Dendritic cell treated with granulocyte-macrophage colony-stimulating factor and Interleukin-4, amounts not matched to agents 40 ng/mL and 50 ng/mL, for 4 days (primary cell): Measurements from ENCODE around the gene MUC6.

ENCODE experiments used
- H3K27ac Mint-ChIP-seq: one replicate; pipeline ENCODE4 v1.8.0; 2022; ENCODE audit warnings: mild to moderate bottlenecking, mixed read lengths
- H3K27me3 Mint-ChIP-seq: one replicate; pipeline ENCODE4 v1.8.0; 2022; ENCODE audit warnings: mild to moderate bottlenecking, mixed read lengths
- H3K36me3 Mint-ChIP-seq: one replicate; pipeline ENCODE4 v1.8.0; 2022; ENCODE audit warnings: low read depth, mixed read lengths
- H3K4me1 Mint-ChIP-seq: one replicate; pipeline ENCODE4 v1.8.0; 2022; ENCODE audit warnings: low read depth, mixed read lengths
- H3K4me3 Mint-ChIP-seq: one replicate; pipeline ENCODE4 v1.8.0; 2022; ENCODE audit warnings: mild to moderate bottlenecking, moderate library complexity, mixed read lengths
- H3K9me3 Mint-ChIP-seq: one replicate; pipeline ENCODE4 v1.8.0; 2022; ENCODE audit warnings: mixed read lengths
- intact Hi-C: fragments of 100-400 bp; cut with micrococcal nuclease; formaldehyde crosslinking; loops from one replicate; pipeline ENCODE4 v1.15.0; 2022

The MUC6 gene, protein sequence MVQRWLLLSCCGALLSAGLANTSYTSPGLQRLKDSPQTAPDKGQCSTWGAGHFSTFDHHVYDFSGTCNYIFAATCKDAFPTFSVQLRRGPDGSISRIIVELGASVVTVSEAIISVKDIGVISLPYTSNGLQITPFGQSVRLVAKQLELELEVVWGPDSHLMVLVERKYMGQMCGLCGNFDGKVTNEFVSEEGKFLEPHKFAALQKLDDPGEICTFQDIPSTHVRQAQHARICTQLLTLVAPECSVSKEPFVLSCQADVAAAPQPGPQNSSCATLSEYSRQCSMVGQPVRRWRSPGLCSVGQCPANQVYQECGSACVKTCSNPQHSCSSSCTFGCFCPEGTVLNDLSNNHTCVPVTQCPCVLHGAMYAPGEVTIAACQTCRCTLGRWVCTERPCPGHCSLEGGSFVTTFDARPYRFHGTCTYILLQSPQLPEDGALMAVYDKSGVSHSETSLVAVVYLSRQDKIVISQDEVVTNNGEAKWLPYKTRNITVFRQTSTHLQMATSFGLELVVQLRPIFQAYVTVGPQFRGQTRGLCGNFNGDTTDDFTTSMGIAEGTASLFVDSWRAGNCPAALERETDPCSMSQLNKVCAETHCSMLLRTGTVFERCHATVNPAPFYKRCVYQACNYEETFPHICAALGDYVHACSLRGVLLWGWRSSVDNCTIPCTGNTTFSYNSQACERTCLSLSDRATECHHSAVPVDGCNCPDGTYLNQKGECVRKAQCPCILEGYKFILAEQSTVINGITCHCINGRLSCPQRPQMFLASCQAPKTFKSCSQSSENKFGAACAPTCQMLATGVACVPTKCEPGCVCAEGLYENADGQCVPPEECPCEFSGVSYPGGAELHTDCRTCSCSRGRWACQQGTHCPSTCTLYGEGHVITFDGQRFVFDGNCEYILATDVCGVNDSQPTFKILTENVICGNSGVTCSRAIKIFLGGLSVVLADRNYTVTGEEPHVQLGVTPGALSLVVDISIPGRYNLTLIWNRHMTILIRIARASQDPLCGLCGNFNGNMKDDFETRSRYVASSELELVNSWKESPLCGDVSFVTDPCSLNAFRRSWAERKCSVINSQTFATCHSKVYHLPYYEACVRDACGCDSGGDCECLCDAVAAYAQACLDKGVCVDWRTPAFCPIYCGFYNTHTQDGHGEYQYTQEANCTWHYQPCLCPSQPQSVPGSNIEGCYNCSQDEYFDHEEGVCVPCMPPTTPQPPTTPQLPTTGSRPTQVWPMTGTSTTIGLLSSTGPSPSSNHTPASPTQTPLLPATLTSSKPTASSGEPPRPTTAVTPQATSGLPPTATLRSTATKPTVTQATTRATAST (N-terminal part only)

GRCh38 chr11:1036303-1036923 lies at the start of gene MUC6:
TSS of gene MUC6 (minus strand) at chr11:1036718. CDS start at chr11:1036655, 63 bp downstream.
- Mint-ChIP-seq H3K4me3 (no peak within 1 kb of the TSS), H3K9me3 (peaks cover 6% of the 10 kb centered on the region), H3K36me3 (peaks cover 65% of the 10 kb centered on the region), H3K27me3 (peaks cover 4% of the 10 kb centered on the region), H3K27ac (no peak within 1 kb of the TSS), H3K4me1 (peaks cover 10% of the 10 kb centered on the region)
- intact Hi-C loops, result no loop called here

- no peaks in the 10 kb centered on the region for H3K4me1 Mint-ChIP-seq
- peaks cover 5% of the 10 kb centered on the region for H3K27me3 Mint-ChIP-seq
- H3K36me3 Mint-ChIP-seq, result no peaks in the 10 kb centered on the region
- H3K9me3 Mint-ChIP-seq, result no peaks in the 10 kb centered on the region
- no peak overlapping the region for H3K4me3 Mint-ChIP-seq
- H3K27ac Mint-ChIP-seq, result no peak overlapping the region
- intact Hi-C loops, result no loop called here
These were observed 49.1 kb upstream of the MUC6 start for GRCh38 chr11:1085440-1086170.

DNA sequence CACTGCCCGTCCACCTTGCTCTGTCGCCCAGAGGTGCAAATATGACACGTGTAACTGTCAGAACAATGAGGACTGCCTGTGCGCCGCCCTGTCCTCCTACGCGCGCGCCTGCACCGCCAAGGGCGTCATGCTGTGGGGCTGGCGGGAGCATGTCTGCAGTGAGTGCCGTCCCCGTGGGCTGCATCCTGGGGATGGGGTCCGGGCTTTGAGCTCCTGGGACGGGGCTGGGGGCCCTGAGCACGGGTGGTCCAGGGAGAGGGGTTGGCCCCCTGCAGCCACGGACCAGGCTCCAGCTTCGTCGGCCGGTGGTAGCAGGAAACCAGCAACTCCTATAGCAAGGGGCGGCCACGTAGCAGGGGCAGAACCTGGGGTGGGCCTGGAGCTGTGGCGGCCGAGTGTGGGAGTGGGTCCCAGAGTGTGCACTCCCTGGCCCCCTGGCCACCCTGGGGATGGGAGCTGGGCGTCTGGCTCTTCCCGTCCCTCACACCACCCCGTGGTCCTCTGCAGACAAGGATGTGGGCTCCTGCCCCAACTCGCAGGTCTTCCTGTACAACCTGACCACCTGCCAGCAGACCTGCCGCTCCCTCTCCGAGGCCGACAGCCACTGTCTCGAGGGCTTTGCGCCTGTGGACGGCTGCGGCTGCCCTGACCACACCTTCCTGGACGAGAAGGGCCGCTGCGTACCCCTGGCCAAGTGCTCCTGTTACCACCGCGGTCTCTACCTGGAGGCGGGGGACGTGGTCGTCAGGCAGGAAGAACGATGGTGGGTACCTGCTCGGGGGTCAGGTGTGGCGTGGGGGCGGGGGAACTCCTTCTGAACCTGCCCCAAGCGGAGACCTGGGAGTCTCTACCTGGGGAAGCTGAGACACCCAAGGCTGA lies 48.3 kb upstream of the MUC6 start:
- Mint-ChIP-seq H3K9me3 (no peaks in the 10 kb centered on the region), H3K27me3 (peaks cover 5% of the 10 kb centered on the region), H3K4me1 (no peaks in the 10 kb centered on the region), H3K36me3 (no peaks in the 10 kb centered on the region), H3K4me3 (no peak overlapping the region), H3K27ac (no peak overlapping the region)
- intact Hi-C loops, result no loop called here

GRCh38 chr11:1083621-1084551 lies 47.4 kb upstream of the MUC6 start:
- Mint-ChIP-seq H3K9me3 (no peaks in the 10 kb centered on the region), H3K27me3 (peaks cover 5% of the 10 kb centered on the region), H3K4me1 (no peaks in the 10 kb centered on the region), H3K36me3 (no peaks in the 10 kb centered on the region), H3K27ac (no peak overlapping the region), H3K4me3 (no peak overlapping the region)
- intact Hi-C loops, result no loop called here

DNA sequence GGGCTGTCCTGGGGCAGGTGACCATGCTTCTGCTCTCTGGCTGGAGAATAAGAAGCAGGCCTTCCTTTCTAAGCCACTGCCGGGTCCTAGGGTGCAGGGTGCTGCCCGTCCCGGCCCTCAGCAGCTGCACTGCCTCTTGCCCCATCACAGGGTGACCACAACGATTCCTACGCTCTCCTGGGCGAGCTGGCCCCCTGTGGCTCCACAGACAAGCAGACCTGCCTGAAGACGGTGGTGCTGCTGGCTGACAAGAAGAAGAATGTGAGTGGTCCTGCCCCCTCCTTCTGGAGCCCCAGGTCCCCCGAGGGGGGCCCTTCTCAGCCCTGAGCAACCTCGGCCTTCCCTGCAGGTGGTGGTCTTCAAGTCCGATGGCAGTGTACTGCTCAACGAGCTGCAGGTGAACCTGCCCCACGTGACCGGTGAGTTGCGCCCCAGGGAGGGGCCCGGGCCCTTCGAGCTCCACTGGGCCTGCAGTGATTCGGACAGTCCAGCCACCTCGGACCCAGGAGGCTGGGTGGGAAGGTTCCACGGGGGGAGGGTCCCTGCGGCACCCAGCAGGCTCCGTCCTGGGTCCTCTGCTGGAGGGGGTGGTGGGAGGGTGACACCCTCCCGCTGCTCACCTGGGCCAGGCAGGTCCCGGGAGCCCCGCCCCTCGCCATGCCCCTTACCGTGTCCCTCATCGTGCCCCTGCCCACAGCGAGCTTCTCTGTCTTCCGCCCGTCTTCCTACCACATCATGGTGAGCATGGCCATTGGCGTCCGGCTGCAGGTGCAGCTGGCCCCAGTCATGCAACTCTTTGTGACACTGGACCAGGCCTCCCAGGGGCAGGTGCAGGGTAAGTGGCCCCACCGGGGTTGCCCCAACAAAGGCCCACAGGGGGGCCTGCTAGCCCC lies 46.5 kb upstream of the MUC6 start:
- Mint-ChIP-seq H3K4me3 (no peak overlapping the region), H3K4me1 (no peaks in the 10 kb centered on the region), H3K27ac (no peak overlapping the region), H3K36me3 (no peaks in the 10 kb centered on the region), H3K9me3 (no peaks in the 10 kb centered on the region), H3K27me3 (peaks cover 5% of the 10 kb centered on the region)
- intact Hi-C loops, result no loop called here

DNA sequence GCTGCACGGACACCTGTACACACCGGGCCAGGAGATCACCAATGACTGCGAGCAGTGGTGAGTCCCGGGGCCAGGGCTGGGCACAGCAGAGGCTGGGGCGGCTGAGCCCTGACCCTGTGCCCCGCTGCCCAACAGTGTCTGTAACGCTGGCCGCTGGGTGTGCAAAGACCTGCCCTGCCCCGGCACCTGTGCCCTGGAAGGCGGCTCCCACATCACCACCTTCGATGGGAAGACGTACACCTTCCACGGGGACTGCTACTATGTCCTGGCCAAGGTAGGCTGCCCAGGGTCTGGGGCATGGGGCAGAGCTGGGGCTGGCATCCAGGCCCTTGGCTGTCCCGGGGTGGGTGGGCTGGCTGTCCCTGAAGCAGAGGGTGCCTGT lies 45.8 kb upstream of the MUC6 start:
- intact Hi-C loops, result no loop called here
- Mint-ChIP-seq H3K36me3 (no peaks in the 10 kb centered on the region), H3K27ac (no peak overlapping the region), H3K9me3 (no peaks in the 10 kb centered on the region), H3K4me3 (no peak overlapping the region), H3K4me1 (no peaks in the 10 kb centered on the region), H3K27me3 (peaks cover 5% of the 10 kb centered on the region)

- no peak overlapping the region for H3K4me3 Mint-ChIP-seq
- no peaks in the 10 kb centered on the region for H3K9me3 Mint-ChIP-seq
- no peaks in the 10 kb centered on the region for H3K36me3 Mint-ChIP-seq
- intact Hi-C loops, result no loop called here
- peaks cover 5% of the 10 kb centered on the region for H3K27me3 Mint-ChIP-seq
- no peak overlapping the region for H3K27ac Mint-ChIP-seq
- H3K4me1 Mint-ChIP-seq, result no peaks in the 10 kb centered on the region
These were observed 45.2 kb upstream of the MUC6 start for GRCh38 chr11:1081601-1082311.

DNA sequence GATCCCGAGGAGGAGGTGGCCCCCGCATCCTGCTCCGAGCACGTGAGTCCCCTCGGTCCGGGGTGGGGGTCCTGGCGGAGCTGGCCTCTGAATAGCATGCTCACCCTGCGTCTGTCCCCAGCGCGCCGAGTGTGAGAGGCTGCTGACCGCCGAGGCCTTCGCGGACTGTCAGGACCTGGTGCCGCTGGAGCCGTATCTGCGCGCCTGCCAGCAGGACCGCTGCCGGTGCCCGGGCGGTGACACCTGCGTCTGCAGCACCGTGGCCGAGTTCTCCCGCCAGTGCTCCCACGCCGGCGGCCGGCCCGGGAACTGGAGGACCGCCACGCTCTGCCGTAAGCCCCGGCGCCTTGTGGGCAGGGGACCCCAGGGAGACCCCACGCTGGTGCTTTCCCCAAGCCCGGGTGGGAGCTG lies 41.7 kb upstream of the MUC6 start:
- H3K9me3 Mint-ChIP-seq, result no peaks in the 10 kb centered on the region
- H3K4me3 Mint-ChIP-seq, result no peak overlapping the region
- H3K27ac Mint-ChIP-seq, result no peak overlapping the region
- intact Hi-C loops, result no loop called here
- no peaks in the 10 kb centered on the region for H3K36me3 Mint-ChIP-seq
- peaks cover 5% of the 10 kb centered on the region for H3K4me1 Mint-ChIP-seq
- peaks cover 2% of the 10 kb centered on the region for H3K27me3 Mint-ChIP-seq

DNA sequence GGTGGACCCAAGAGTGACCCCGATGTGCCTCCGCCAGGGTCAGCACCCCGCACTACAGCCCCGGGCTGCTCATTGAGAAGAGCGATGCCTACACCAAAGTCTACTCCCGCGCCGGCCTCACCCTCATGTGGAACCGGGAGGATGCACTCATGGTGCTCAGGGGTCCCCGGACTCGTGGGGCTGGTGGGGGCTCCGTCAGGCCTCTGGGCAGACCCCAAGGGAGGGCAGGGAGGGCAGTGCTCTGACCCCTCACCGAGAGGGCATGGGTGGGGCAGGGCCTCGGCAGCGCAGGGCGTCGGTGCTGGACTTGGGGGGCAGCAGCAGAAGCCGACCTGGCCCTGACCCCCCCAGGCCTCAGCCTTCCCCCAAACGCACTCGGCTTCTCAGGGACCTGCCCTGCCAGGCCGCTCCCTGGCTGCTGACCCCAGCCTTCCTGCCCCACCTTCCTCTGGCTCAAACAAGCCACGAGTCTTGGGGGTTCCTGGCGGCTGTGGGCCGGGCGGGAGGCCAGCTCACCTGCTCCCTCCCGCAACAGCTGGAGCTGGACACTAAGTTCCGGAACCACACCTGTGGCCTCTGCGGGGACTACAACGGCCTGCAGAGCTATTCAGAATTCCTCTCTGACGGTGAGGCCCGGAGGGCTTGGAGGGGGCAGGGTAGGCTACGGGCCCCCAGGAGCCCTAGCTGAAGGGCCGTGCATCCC lies 41.0 kb upstream of the MUC6 start:
- intact Hi-C loops, result no loop called here
- peaks cover 2% of the 10 kb centered on the region for H3K27me3 Mint-ChIP-seq
- H3K4me3 Mint-ChIP-seq, result no peak overlapping the region
- no peaks in the 10 kb centered on the region for H3K36me3 Mint-ChIP-seq
- no peaks in the 10 kb centered on the region for H3K9me3 Mint-ChIP-seq
- no peak overlapping the region for H3K27ac Mint-ChIP-seq
- peaks cover 7% of the 10 kb centered on the region for H3K4me1 Mint-ChIP-seq

- intact Hi-C loops, result no loop called here
- Mint-ChIP-seq H3K4me1 (peaks cover 7% of the 10 kb centered on the region), H3K27me3 (peaks cover 2% of the 10 kb centered on the region), H3K27ac (no peak overlapping the region), H3K9me3 (no peaks in the 10 kb centered on the region), H3K36me3 (no peaks in the 10 kb centered on the region), H3K4me3 (no peak overlapping the region)
These were observed 40.5 kb upstream of the MUC6 start for GRCh38 chr11:1077033-1077416.
